IMR-90 (cell line): ENCODE measurements around the gene CASP7. TPM values are rescaled to one million over a fixed set of nuclear protein-coding genes. Genes with fewer than 3 reads are reported as not detected.

Experiments used
- ATAC-seq: fragments of 200-7000 bp; cut with Tn5 transposase; 2 replicates; pipeline ENCODE4 v1.9.1; 2020; ENCODE audit warnings: low read depth, mild to moderate bottlenecking, moderate library complexity
- BruUV-seq: library from RNA; stranded (reverse); fragments of 400-500 nt; replicated peaks from 2 replicates; lab custom pipeline; 2021; lab: Mats Ljungman, UMichigan
- CTCF ChIA-PET: fragments of 300-600 bp; formaldehyde crosslinking; extraction: SDS; loops from one replicate; lab custom pipeline; 2021; ENCODE audit warnings: antibody characterized with exemption; lab: Yijun Ruan, JAX
- POLR2A ChIA-PET: fragments of 300-600 bp; sonication (Branson Sonifier 250); formaldehyde crosslinking; loops from one replicate; lab custom pipeline; 2022; ENCODE audit warnings: antibody characterized with exemption; ENCODE audit not compliant: unreplicated experiment; lab: Charles Lee
- DNase-seq: peaks from one replicate; pipeline ENCODE4 v3.0.0; 2013
- H2AFZ ChIP-seq: replicated peaks from 2 replicates; pipeline ENCODE3; 2013; ENCODE audit warnings: low read length, mild to moderate bottlenecking; ENCODE audit not compliant: poor library complexity
- H2AK5ac ChIP-seq: 2 replicates; pipeline ENCODE4 v1.6.1; 2013; ENCODE audit warnings: low read depth, low read length, inconsistent platforms
- H2AK9ac ChIP-seq: replicated peaks from 2 replicates; pipeline ENCODE3; 2013; ENCODE audit warnings: mild to moderate bottlenecking, low read depth, low read length, moderate library complexity; ENCODE audit not compliant: poor library complexity
- H2BK120ac ChIP-seq: 2 replicates; pipeline ENCODE4 v1.6.1; 2013; ENCODE audit warnings: low read depth, low read length, inconsistent platforms
- H2BK15ac ChIP-seq: 3 replicates; pipeline ENCODE4 v1.6.1; 2013; ENCODE audit warnings: low read depth, low read length, inconsistent platforms
- H2BK20ac ChIP-seq: 2 replicates; pipeline ENCODE4 v1.6.1; 2013; ENCODE audit warnings: low read depth, mild to moderate bottlenecking, inconsistent platforms, low read length, moderate library complexity
- H2BK5ac ChIP-seq: 2 replicates; pipeline ENCODE4 v1.6.1; 2013; ENCODE audit warnings: mild to moderate bottlenecking, low read depth, low read length, inconsistent platforms; ENCODE audit not compliant: poor library complexity, severe bottlenecking
- H3K14ac ChIP-seq: replicated peaks from 2 replicates; pipeline ENCODE4 v1.6.1; 2013; ENCODE audit warnings: low read depth, low read length, inconsistent platforms
- H3K18ac ChIP-seq: 2 replicates; pipeline ENCODE4 v1.6.1; 2013; ENCODE audit warnings: low read depth, low read length, control low read depth
- H3K23ac ChIP-seq: 2 replicates; pipeline ENCODE4 v1.6.1; 2013; ENCODE audit warnings: low read depth, low read length, inconsistent platforms
- H3K27ac ChIP-seq: 2 replicates; pipeline ENCODE4 v1.5.1; 2013; ENCODE audit warnings: mild to moderate bottlenecking, control low read depth, low read length; ENCODE audit not compliant: insufficient read depth
- H3K27me3 ChIP-seq: 2 replicates; pipeline ENCODE4 v1.6.1; 2013; ENCODE audit warnings: low read length; ENCODE audit not compliant: control insufficient read depth, insufficient read depth
- H3K36me3 ChIP-seq: 2 replicates; pipeline ENCODE4 v1.6.1; 2013; ENCODE audit warnings: low read length, mixed read lengths; ENCODE audit not compliant: control insufficient read depth, insufficient read depth
- H3K4ac ChIP-seq: 2 replicates; pipeline ENCODE4 v1.6.1; 2013; ENCODE audit warnings: low read depth, low read length, inconsistent platforms
- H3K4me1 ChIP-seq: 2 replicates; pipeline ENCODE4 v1.6.1; 2013; ENCODE audit warnings: low read length, mixed read lengths; ENCODE audit not compliant: control insufficient read depth, insufficient read depth
- H3K4me2 ChIP-seq: 2 replicates; pipeline ENCODE4 v1.6.1; 2013; ENCODE audit warnings: low read depth, mild to moderate bottlenecking, control low read depth, low read length, moderate library complexity
- H3K4me3 ChIP-seq: 2 replicates; pipeline ENCODE4 v1.5.1; 2013; ENCODE audit warnings: low read depth, mild to moderate bottlenecking, control low read depth, low read length, moderate library complexity; ENCODE audit not compliant: insufficient read depth
- H3K56ac ChIP-seq: 2 replicates; pipeline ENCODE4 v1.6.1; 2013; ENCODE audit warnings: low read length, inconsistent platforms; ENCODE audit not compliant: insufficient read depth; ENCODE audit errors: extremely low read depth
- H3K79me1 ChIP-seq, 2 experiments: 2 replicates each; pipeline ENCODE4 v1.6.1; 2013; ENCODE audit warnings: low read length in 2 of 2, inconsistent platforms in 1 of 2, low read depth in 1 of 2
- H3K9ac ChIP-seq: 2 replicates; pipeline ENCODE4 v1.6.1; 2013; ENCODE audit warnings: low read depth, low read length, control low read depth
- H3K9me1 ChIP-seq: 2 replicates; pipeline ENCODE4 v1.6.1; 2013; ENCODE audit warnings: low read length, inconsistent platforms; ENCODE audit not compliant: insufficient read depth
- H3K9me3 ChIP-seq: 2 replicates; pipeline ENCODE4 v1.6.1; 2013; ENCODE audit warnings: low read length; ENCODE audit not compliant: control insufficient read depth, insufficient read depth
- H4K20me1 ChIP-seq: 2 replicates; pipeline ENCODE4 v1.6.1; 2013; ENCODE audit warnings: low read length, inconsistent platforms; ENCODE audit not compliant: insufficient read depth
- H4K5ac ChIP-seq: 2 replicates; pipeline ENCODE4 v1.6.1; 2013; ENCODE audit warnings: mild to moderate bottlenecking, low read depth, low read length, control low read depth
- H4K8ac ChIP-seq, 2 experiments: 2 replicates each; pipeline ENCODE4 v1.6.1; 2013; ENCODE audit warnings: low read depth in 2 of 2, low read length in 2 of 2, control low read depth in 1 of 2, inconsistent platforms in 1 of 2
- H4K91ac ChIP-seq: 2 replicates; pipeline ENCODE4 v1.6.1; 2013; ENCODE audit warnings: low read depth, low read length, inconsistent platforms; ENCODE audit not compliant: insufficient read depth
- BHLHE40 ChIP-seq: fragments of 150-350 bp; IDR thresholded peaks from 2 replicates; pipeline ENCODE4 v1.6.1; 2016; ENCODE audit warnings: mild to moderate bottlenecking, low read depth, low read length
- CEBPB ChIP-seq: IDR thresholded peaks from 2 replicates; pipeline ENCODE4 v1.6.1; 2012; ENCODE audit warnings: low read depth, low read length, improper control_type of control experiment
- CHD1 ChIP-seq: IDR thresholded peaks from 2 replicates; pipeline ENCODE4 v1.6.1; 2012; ENCODE audit warnings: low read depth, low read length, improper control_type of control experiment
- FOS ChIP-seq: fragments of 150-350 bp; IDR thresholded peaks from 2 replicates; pipeline ENCODE4 v1.6.1; 2016; ENCODE audit warnings: low read depth, low read length
- MAFK ChIP-seq: IDR thresholded peaks from 2 replicates; pipeline ENCODE4 v1.6.1; 2012; ENCODE audit warnings: low read depth, low read length, improper control_type of control experiment
- MAZ ChIP-seq: IDR thresholded peaks from 2 replicates; pipeline ENCODE4 v1.6.1; 2012; ENCODE audit warnings: low read depth, mild to moderate bottlenecking, low read length, improper control_type of control experiment, moderate library complexity, borderline replicate concordance
- MXI1 ChIP-seq: IDR thresholded peaks from 2 replicates; pipeline ENCODE4 v1.6.1; 2012; ENCODE audit warnings: low read depth, mild to moderate bottlenecking, low read length, moderate library complexity, borderline replicate concordance
- NFE2L2 ChIP-seq: fragments of 150-350 bp; IDR thresholded peaks from 2 replicates; pipeline ENCODE4 v1.6.1; 2016; ENCODE audit warnings: low read depth, mild to moderate bottlenecking, low read length
- RCOR1 ChIP-seq: IDR thresholded peaks from 2 replicates; pipeline ENCODE4 v1.6.1; 2012; ENCODE audit warnings: mild to moderate bottlenecking, low read length, improper control_type of control experiment; ENCODE audit not compliant: insufficient replicate concordance
- SMC3 ChIP-seq: fragments of 150-350 bp; IDR thresholded peaks from 2 replicates; pipeline ENCODE4 v1.6.1; 2016; ENCODE audit warnings: low read depth, mild to moderate bottlenecking, antibody characterized with exemption, low read length, moderate library complexity
- WGBS, 2 experiments: methylation state at CpG; one replicate each; pipeline versions ENCODE4 v1.1.5 to v1.1.7; 2013; ENCODE audit warnings: missing lambda C conversion rate in 2 of 2; ENCODE audit not compliant: insufficient read length in 1 of 2; ENCODE audit errors: extremely low coverage in 2 of 2; 5-methylcytosine and 5-hydroxymethylcytosine counted together
- dilution Hi-C: fragments of 300-500 bp; cut with HindIII; formaldehyde crosslinking; loops from one replicate; pipeline ENCODE4 v1.14.3; 2018; ENCODE audit warnings: low sequenced_read_pairs; ENCODE audit not compliant: unreplicated experiment
- in situ Hi-C: fragments of 300-500 bp; cut with MboI; formaldehyde crosslinking; loops from 3 replicates; pipeline ENCODE4 v1.14.3; 2019; ENCODE audit warnings: low sequenced_read_pairs, inconsistent platforms, mixed read lengths
- intact Hi-C: fragments of 100-400 bp; cut with micrococcal nuclease; formaldehyde crosslinking; loops from 2 replicates; pipeline ENCODE4 v1.10.0; 2022
- polyA plus RNA-seq, 3 experiments: library from polyadenylated mRNA; depleted of rRNA; stranded (reverse); fragments of >200 nt; gene quantifications; 2 replicates each; pipeline ENCODE4 v1.2.3, GENCODE V29; 2012; ENCODE audit warnings: low replicate concordance in 1 of 3
- total RNA-seq: library from RNA; depleted of rRNA; stranded (reverse); fragments of >200 nt; gene quantifications from 2 replicates; pipeline ENCODE4 v1.2.3, GENCODE V29; 2012
- TF ChIP-seq, protein P1 (sequence below): fragments of 150-350 bp; IDR thresholded peaks from 2 replicates; pipeline ENCODE4 v1.6.1; 2017; ENCODE audit warnings: mild to moderate bottlenecking, antibody characterized with exemption, low read length, low read depth
- TF ChIP-seq, protein P2 (sequence below): conservative IDR thresholded peaks from 2 replicates; pipeline ENCODE4 v1.5.1; 2012; ENCODE audit warnings: mild to moderate bottlenecking, low read depth, low read length, improper control_type of control experiment
- TF ChIP-seq, protein P3 (sequence below): fragments of 150-350 bp; IDR thresholded peaks from 2 replicates; pipeline ENCODE4 v1.6.1; 2016; ENCODE audit warnings: low read depth, mild to moderate bottlenecking, low read length, moderate library complexity, borderline replicate concordance

Gene CASP7
- total and polyA plus RNA-seq, 2 of the 4 experiments (the other 2 are of a cell fraction) = 15.1 to 16.7 TPM

GRCh38 chr10:113765910-113766309 is 86.2 kb downstream of the CASP7 start:
- no peak overlapping the region for H3K23ac ChIP-seq
- TF ChIP-seq MAFK = no peak
- TF ChIP-seq NFE2L2 = no peak
- no peak for TF ChIP-seq MXI1
- TF ChIP-seq, protein P1, sequence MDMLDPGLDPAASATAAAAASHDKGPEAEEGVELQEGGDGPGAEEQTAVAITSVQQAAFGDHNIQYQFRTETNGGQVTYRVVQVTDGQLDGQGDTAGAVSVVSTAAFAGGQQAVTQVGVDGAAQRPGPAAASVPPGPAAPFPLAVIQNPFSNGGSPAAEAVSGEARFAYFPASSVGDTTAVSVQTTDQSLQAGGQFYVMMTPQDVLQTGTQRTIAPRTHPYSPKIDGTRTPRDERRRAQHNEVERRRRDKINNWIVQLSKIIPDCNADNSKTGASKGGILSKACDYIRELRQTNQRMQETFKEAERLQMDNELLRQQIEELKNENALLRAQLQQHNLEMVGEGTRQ = no peak
- TF ChIP-seq SMC3 = no peak
- TF ChIP-seq CHD1 = no peak
- TF ChIP-seq, protein P2, sequence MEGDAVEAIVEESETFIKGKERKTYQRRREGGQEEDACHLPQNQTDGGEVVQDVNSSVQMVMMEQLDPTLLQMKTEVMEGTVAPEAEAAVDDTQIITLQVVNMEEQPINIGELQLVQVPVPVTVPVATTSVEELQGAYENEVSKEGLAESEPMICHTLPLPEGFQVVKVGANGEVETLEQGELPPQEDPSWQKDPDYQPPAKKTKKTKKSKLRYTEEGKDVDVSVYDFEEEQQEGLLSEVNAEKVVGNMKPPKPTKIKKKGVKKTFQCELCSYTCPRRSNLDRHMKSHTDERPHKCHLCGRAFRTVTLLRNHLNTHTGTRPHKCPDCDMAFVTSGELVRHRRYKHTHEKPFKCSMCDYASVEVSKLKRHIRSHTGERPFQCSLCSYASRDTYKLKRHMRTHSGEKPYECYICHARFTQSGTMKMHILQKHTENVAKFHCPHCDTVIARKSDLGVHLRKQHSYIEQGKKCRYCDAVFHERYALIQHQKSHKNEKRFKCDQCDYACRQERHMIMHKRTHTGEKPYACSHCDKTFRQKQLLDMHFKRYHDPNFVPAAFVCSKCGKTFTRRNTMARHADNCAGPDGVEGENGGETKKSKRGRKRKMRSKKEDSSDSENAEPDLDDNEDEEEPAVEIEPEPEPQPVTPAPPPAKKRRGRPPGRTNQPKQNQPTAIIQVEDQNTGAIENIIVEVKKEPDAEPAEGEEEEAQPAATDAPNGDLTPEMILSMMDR = no peak
- no peak for TF ChIP-seq RCOR1
- TF ChIP-seq, protein P3, sequence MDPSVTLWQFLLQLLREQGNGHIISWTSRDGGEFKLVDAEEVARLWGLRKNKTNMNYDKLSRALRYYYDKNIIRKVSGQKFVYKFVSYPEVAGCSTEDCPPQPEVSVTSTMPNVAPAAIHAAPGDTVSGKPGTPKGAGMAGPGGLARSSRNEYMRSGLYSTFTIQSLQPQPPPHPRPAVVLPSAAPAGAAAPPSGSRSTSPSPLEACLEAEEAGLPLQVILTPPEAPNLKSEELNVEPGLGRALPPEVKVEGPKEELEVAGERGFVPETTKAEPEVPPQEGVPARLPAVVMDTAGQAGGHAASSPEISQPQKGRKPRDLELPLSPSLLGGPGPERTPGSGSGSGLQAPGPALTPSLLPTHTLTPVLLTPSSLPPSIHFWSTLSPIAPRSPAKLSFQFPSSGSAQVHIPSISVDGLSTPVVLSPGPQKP = no peak
- TF ChIP-seq FOS = no peak
- no peak for TF ChIP-seq CEBPB
- TF ChIP-seq BHLHE40 = no peak
- TF ChIP-seq MAZ = no peak

More at GRCh38 chr10:113765910-113766309, 86.2 kb downstream of the CASP7 start:
- Histone ChIP-seq H2BK120ac (no peak overlapping the region), H2BK5ac (no peak overlapping the region), H3K18ac (no peak overlapping the region), H3K4me2 (no peak overlapping the region), H4K8ac (no peak overlapping the region), H3K9ac (no peak overlapping the region), H2BK20ac (no peak overlapping the region), H4K5ac (no peak overlapping the region), H2AK5ac (no peak overlapping the region), H3K4me3 (no peak overlapping the region), H2AK9ac (no peak overlapping the region), H2AFZ (no peak overlapping the region), H3K4ac (no peak overlapping the region), H3K4me1 (no peaks in the 10 kb centered on the region), H3K27me3 (peaks cover 11% of the 10 kb centered on the region), H2BK15ac (no peak overlapping the region), H3K36me3 (no peaks in the 10 kb centered on the region), H3K9me1 (no peaks in the 10 kb centered on the region), H4K91ac (no peak overlapping the region), H3K79me1 (no peaks in the 10 kb centered on the region), H4K20me1 (no peaks in the 10 kb centered on the region), H3K9me3 (no peaks in the 10 kb centered on the region), H3K56ac (no peak overlapping the region), H3K27ac (no peak overlapping the region), H3K14ac (no peak overlapping the region)
- no CpG with 5 or more reads among the region's 3 CpGs for WGBS, 2 experiments
- intact Hi-C loops = no loop called here
- dilution Hi-C loops = no loop called here
- POLR2A ChIA-PET = no interaction called here
- in situ Hi-C loops = no loop called here
- CTCF ChIA-PET = no interaction called here
- DNase-seq = no peak
- no peak for ATAC-seq
- no TSS peak for BruUV-seq
